ENCODE measurements around the gene NXF3.

- TF ChIP-seq EZH2 (optimal IDR thresholded peaks at IDR 0.05; ENCODE audit: low read depth, low read length) (no peak), CTCF (IDR thresholded peaks at IDR 0.05; ENCODE audit: low read length) (no peak), EZH2phosphoT487 (IDR thresholded peaks at IDR 0.05; ENCODE audit: low read length) (no peak)
Observed at GRCh38 chrX:103101299-103102042, 8.5 kb upstream of the NXF3 start.

All from MM.1S (cell line).